B cell (primary cell): Measurements from ENCODE around the gene RALY.

Source experiments
- EZH2 ChIP-seq: IDR thresholded peaks from 2 replicates; pipeline ENCODE4 v1.6.1; 2012; ENCODE audit warnings: borderline replicate concordance, low read depth, mild to moderate bottlenecking, moderate library complexity, low read length; ENCODE audit not compliant: insufficient read depth, poor library complexity, severe bottlenecking
- TF ChIP-seq, protein P1 (sequence below): fragments of 200-600 bp; IDR thresholded peaks from one replicate; pipeline ENCODE4 v1.8.0; 2022; ENCODE audit warnings: antibody characterized with exemption, mild to moderate bottlenecking

DNA sequence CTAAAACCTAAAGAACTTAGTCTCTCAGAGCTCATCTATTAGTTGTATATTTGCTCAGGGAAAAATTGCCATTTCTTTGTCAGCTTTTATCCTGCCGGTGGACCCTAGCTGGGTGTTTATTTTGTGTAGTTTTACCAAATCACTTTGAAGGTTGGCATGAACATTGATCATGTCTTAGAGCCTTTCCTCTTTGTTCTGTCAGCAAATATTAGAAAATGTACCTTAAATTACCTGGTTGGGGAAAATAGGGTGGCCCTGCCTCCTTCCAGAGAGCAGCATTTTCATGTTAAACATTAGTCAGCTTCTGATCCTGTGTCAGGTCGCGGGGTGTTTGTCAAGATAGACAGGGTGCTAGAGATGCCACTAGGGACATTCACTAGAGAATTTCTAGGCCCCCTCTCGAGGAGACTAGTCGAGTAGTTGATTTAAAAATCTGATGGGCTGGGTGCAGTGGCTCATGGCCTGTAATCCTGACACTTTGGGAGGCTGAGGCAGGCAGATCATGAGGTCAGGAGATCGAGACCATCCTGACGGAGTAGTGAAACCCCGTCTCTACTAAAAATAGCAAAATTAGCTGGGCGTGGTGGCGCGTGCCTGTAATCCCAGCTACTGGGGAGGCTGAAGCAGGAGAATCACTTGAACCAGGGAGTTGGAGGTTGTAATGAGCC is 11.2 kb downstream of the RALY start:
- TF ChIP-seq, protein P1, sequence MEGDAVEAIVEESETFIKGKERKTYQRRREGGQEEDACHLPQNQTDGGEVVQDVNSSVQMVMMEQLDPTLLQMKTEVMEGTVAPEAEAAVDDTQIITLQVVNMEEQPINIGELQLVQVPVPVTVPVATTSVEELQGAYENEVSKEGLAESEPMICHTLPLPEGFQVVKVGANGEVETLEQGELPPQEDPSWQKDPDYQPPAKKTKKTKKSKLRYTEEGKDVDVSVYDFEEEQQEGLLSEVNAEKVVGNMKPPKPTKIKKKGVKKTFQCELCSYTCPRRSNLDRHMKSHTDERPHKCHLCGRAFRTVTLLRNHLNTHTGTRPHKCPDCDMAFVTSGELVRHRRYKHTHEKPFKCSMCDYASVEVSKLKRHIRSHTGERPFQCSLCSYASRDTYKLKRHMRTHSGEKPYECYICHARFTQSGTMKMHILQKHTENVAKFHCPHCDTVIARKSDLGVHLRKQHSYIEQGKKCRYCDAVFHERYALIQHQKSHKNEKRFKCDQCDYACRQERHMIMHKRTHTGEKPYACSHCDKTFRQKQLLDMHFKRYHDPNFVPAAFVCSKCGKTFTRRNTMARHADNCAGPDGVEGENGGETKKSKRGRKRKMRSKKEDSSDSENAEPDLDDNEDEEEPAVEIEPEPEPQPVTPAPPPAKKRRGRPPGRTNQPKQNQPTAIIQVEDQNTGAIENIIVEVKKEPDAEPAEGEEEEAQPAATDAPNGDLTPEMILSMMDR: no peak
- no peak for TF ChIP-seq EZH2
